WTC11 (cell line): Measurements from ENCODE around the gene LYZL4. TPM values are rescaled to one million over a fixed set of nuclear protein-coding genes. Genes with fewer than 3 reads are reported as not detected.

Source experiments
- ATAC-seq: fragments of 200-7000 bp; cut with Tn5 transposase; 2 replicates; pipeline ENCODE4 v1.10.0; 2021; ENCODE audit warnings: mild to moderate bottlenecking, moderate library complexity
- CTCF ChIA-PET: fragments of 300-600 bp; sonication (Branson Sonifier 250); formaldehyde crosslinking; loops from one replicate; lab custom pipeline; 2021; ENCODE audit warnings: antibody characterized with exemption; lab: Charles Lee
- POLR2A ChIA-PET: fragments of 350-600 bp; sonication (Branson Sonifier 250); formaldehyde crosslinking; loops from one replicate; lab custom pipeline; 2021; ENCODE audit warnings: antibody characterized with exemption; lab: Charles Lee
- DNase-seq: peaks from one replicate; pipeline ENCODE4 v3.0.0; 2021; ENCODE audit warnings: low spot score
- H3K27ac Mint-ChIP-seq: 2 replicates; pipeline ENCODE4 v1.8.0; 2021; ENCODE audit warnings: mixed read lengths
- H3K27me3 Mint-ChIP-seq: 2 replicates; pipeline ENCODE4 v1.8.0; 2021; ENCODE audit warnings: low read depth, mild to moderate bottlenecking, moderate library complexity, mixed read lengths
- H3K36me3 Mint-ChIP-seq: 2 replicates; pipeline ENCODE4 v1.8.0; 2021; ENCODE audit warnings: mixed read lengths
- H3K4me1 Mint-ChIP-seq: 2 replicates; pipeline ENCODE4 v1.8.0; 2022; ENCODE audit warnings: mixed read lengths
- H3K4me3 Mint-ChIP-seq: 2 replicates; pipeline ENCODE4 v1.8.0; 2021; ENCODE audit warnings: mild to moderate bottlenecking, moderate library complexity, mixed read lengths
- H3K9me3 Mint-ChIP-seq: 2 replicates; pipeline ENCODE4 v1.8.0; 2021; ENCODE audit warnings: mixed read lengths
- CREB1 ChIP-seq: sonication (generic); formaldehyde crosslinking; IDR thresholded peaks from 2 replicates; pipeline ENCODE4 v1.8.0; 2023; ENCODE audit warnings: mild to moderate bottlenecking, missing genetic modification reagents
- ELF4 ChIP-seq: sonication (generic); formaldehyde crosslinking; IDR thresholded peaks from 2 replicates; pipeline ENCODE4 v1.8.1; 2022; ENCODE audit warnings: low read depth, mild to moderate bottlenecking, moderate library complexity, missing genetic modification reagents
- EMX1 ChIP-seq: fragments of 250-450 bp; sonication (Bioruptor Pico); IDR thresholded peaks from 2 replicates; pipeline ENCODE4 v1.8.0; 2021; ENCODE audit warnings: mild to moderate bottlenecking
- FOXP1 ChIP-seq: sonication (generic); formaldehyde crosslinking; IDR thresholded peaks from 2 replicates; pipeline ENCODE4 v1.8.0; 2022; ENCODE audit warnings: missing genetic modification reagents, mild to moderate bottlenecking, moderate library complexity, borderline replicate concordance
- GABPB1 ChIP-seq: sonication (generic); formaldehyde crosslinking; IDR thresholded peaks from 2 replicates; pipeline ENCODE4 v1.8.1; 2023; ENCODE audit warnings: mild to moderate bottlenecking, missing genetic modification reagents
- GRHL2 ChIP-seq: fragments of 250-450 bp; sonication (Bioruptor Pico); IDR thresholded peaks from 2 replicates; pipeline ENCODE4 v1.8.0; 2022; ENCODE audit warnings: mild to moderate bottlenecking, moderate library complexity; ENCODE audit not compliant: insufficient replicate concordance, severe bottlenecking
- JUN ChIP-seq: sonication (generic); formaldehyde crosslinking; IDR thresholded peaks from 2 replicates; pipeline ENCODE4 v1.8.0; 2023; ENCODE audit warnings: mild to moderate bottlenecking, missing genetic modification reagents
- MXD4 ChIP-seq: fragments of 250-450 bp; sonication (Bioruptor Pico); IDR thresholded peaks from 2 replicates; pipeline ENCODE4 v1.8.0; 2021; ENCODE audit warnings: mild to moderate bottlenecking, moderate library complexity, borderline replicate concordance
- NFE2L1 ChIP-seq: sonication (generic); formaldehyde crosslinking; IDR thresholded peaks from 2 replicates; pipeline ENCODE4 v1.8.1; 2023; ENCODE audit warnings: missing genetic modification reagents
- NFYB ChIP-seq: sonication (generic); formaldehyde crosslinking; conservative IDR thresholded peaks from 2 replicates; pipeline ENCODE4 v1.8.0; 2022; ENCODE audit warnings: low read depth, missing genetic modification reagents
- NR3C1 ChIP-seq: sonication (generic); formaldehyde crosslinking; conservative IDR thresholded peaks from 2 replicates; pipeline ENCODE4 v1.8.1; 2023; ENCODE audit warnings: low read depth, mild to moderate bottlenecking, missing genetic modification reagents
- OVOL2 ChIP-seq: fragments of 250-450 bp; sonication (Bioruptor Pico); IDR thresholded peaks from 2 replicates; pipeline ENCODE4 v1.9.0; 2021; ENCODE audit warnings: mild to moderate bottlenecking, borderline replicate concordance
- SMAD3 ChIP-seq: sonication (generic); formaldehyde crosslinking; IDR thresholded peaks from 2 replicates; pipeline ENCODE4 v1.8.0; 2022; ENCODE audit warnings: missing genetic modification reagents, mild to moderate bottlenecking, borderline replicate concordance
- SOX15 ChIP-seq: fragments of 250-450 bp; sonication (Bioruptor Pico); IDR thresholded peaks from 2 replicates; pipeline ENCODE4 v1.9.0; 2021; ENCODE audit warnings: mild to moderate bottlenecking
- ZNF263 ChIP-seq: sonication (generic); formaldehyde crosslinking; IDR thresholded peaks from 2 replicates; pipeline ENCODE4 v1.8.1; 2022; ENCODE audit warnings: low read depth, mild to moderate bottlenecking, moderate library complexity, missing genetic modification reagents
- ZNF317 ChIP-seq: sonication (generic); formaldehyde crosslinking; IDR thresholded peaks from 2 replicates; pipeline ENCODE4 v1.8.1; 2023; ENCODE audit warnings: low read depth, mild to moderate bottlenecking, moderate library complexity, missing genetic modification reagents, borderline replicate concordance
- ZNF671 ChIP-seq: fragments of 250-450 bp; sonication (Bioruptor Pico); IDR thresholded peaks from 2 replicates; pipeline ENCODE4 v1.8.0; 2021; ENCODE audit warnings: mild to moderate bottlenecking
- total RNA-seq: library from RNA; stranded (reverse); gene quantifications from 3 replicates; pipeline ENCODE4 v1.2.3, GENCODE V29; 2021
- TF ChIP-seq, protein P1 (sequence below): sonication (generic); formaldehyde crosslinking; IDR thresholded peaks from 2 replicates; pipeline ENCODE4 v1.8.1; 2022; ENCODE audit warnings: missing genetic modification reagents, borderline replicate concordance
- TF ChIP-seq, protein P2 (sequence below): sonication (generic); formaldehyde crosslinking; IDR thresholded peaks from 2 replicates; pipeline ENCODE4 v1.8.1; 2022; ENCODE audit warnings: low read depth, mild to moderate bottlenecking, moderate library complexity, missing genetic modification reagents, borderline replicate concordance
- TF ChIP-seq, protein P3 (sequence below): sonication (generic); formaldehyde crosslinking; IDR thresholded peaks from 2 replicates; pipeline ENCODE4 v1.8.0; 2022; ENCODE audit warnings: mild to moderate bottlenecking, missing genetic modification reagents
- TF ChIP-seq, protein P4 (sequence below): fragments of 250-450 bp; sonication (Bioruptor Pico); IDR thresholded peaks from 2 replicates; pipeline ENCODE4 v1.9.0; 2021; ENCODE audit warnings: mild to moderate bottlenecking

The LYZL4 gene
- total RNA-seq, 1 experiment from 2014 or later: not detected

DNA sequence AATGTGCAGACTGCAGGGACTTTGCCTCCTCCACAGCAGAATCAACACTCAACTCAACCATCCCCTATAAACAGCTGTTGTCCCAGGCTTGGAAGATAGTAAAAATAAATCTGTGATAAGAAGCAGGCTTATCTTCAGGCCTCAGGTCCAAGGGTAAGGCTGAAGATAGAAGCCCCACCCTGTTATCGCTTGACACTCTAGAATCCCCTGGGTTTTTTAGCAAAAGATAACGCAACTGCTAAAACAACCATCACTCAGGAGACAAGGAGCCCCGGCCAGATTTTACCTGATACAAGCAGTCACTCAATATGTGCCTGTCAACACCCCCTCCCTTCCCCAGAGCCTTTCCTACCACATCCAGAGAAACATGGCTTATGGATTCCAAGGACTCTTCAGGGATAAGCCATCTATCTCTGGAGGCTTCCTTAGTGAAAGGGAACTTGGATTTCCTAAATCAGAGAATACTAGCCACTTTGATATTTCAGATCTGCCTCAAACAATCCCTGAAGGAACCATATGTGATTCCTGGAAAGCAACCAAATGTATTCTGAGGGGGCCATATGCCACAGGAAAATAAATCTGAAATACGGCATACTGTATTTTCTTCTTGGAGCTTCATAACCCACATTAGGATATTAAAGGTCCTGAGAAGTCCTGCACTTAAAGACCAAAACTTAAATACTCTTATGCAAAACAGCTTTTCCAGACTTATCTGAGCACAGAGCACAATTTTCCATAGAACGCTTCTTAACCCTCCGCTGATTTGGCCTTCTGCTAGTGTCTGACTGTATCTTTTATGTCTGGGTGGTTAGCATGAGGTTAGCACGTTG, 60.4 kb downstream of the LYZL4 start (continued):
- TF ChIP-seq, protein P1, sequence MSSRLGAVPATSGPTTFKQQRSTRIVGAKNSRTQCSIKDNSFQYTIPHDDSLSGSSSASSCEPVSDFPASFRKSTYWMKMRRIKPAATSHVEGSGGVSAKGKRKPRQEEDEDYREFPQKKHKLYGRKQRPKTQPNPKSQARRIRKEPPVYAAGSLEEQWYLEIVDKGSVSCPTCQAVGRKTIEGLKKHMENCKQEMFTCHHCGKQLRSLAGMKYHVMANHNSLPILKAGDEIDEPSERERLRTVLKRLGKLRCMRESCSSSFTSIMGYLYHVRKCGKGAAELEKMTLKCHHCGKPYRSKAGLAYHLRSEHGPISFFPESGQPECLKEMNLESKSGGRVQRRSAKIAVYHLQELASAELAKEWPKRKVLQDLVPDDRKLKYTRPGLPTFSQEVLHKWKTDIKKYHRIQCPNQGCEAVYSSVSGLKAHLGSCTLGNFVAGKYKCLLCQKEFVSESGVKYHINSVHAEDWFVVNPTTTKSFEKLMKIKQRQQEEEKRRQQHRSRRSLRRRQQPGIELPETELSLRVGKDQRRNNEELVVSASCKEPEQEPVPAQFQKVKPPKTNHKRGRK (CRISPR knock-in tag): no peak
- TF ChIP-seq FOXP1 (CRISPR knock-in tag) (no peak), ELF4 (CRISPR knock-in tag) (no peak), SMAD3 (CRISPR knock-in tag) (no peak)

DNA sequence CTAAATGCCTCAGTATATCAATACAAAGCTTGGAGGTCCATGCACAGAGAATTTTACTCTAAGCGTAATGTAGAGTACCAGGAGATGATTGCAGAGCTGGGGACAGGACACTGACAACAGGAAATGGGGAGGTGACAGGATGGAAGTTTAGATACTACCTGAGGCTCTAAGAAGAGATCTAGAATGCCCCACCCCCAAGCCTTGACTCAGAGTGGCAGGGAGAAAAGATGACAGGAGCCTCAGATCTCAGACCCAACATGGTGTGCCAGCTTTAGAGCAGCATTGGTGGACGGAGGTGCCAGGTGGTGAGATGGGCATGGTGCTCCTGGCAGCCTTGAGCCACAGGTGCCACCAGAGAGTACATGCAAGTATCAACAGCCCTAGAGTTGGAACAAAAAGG, 62.5 kb downstream of the LYZL4 start:
- Mint-ChIP-seq H3K27ac (no peak overlapping the region), H3K9me3 (peaks cover 8% of the 10 kb centered on the region; the same call in 1 of the 2 replicates), H3K4me3 (no peak overlapping the region), H3K36me3 (no peaks in the 10 kb centered on the region), H3K27me3 (no peaks in the 10 kb centered on the region; the same call in 1 of the 2 replicates), H3K4me1 (no peaks in the 10 kb centered on the region)
- CTCF ChIA-PET: no interaction called here
- TF ChIP-seq, protein P2, sequence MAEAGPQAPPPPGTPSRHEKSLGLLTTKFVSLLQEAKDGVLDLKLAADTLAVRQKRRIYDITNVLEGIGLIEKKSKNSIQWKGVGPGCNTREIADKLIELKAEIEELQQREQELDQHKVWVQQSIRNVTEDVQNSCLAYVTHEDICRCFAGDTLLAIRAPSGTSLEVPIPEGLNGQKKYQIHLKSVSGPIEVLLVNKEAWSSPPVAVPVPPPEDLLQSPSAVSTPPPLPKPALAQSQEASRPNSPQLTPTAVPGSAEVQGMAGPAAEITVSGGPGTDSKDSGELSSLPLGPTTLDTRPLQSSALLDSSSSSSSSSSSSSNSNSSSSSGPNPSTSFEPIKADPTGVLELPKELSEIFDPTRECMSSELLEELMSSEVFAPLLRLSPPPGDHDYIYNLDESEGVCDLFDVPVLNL (CRISPR knock-in tag): no peak
- TF ChIP-seq, protein P3, sequence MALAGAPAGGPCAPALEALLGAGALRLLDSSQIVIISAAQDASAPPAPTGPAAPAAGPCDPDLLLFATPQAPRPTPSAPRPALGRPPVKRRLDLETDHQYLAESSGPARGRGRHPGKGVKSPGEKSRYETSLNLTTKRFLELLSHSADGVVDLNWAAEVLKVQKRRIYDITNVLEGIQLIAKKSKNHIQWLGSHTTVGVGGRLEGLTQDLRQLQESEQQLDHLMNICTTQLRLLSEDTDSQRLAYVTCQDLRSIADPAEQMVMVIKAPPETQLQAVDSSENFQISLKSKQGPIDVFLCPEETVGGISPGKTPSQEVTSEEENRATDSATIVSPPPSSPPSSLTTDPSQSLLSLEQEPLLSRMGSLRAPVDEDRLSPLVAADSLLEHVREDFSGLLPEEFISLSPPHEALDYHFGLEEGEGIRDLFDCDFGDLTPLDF (CRISPR knock-in tag): no peak
- TF ChIP-seq GRHL2 (CRISPR knock-in tag) (no peak), NFYB (CRISPR knock-in tag) (no peak), ZNF671 (no peak), JUN (CRISPR knock-in tag) (no peak), SOX15 (no peak), GABPB1 (no peak), EMX1 (CRISPR knock-in tag) (no peak), NR3C1 (CRISPR knock-in tag) (no peak), ZNF263 (CRISPR knock-in tag) (no peak), NFE2L1 (no peak), CREB1 (no peak), ZNF317 (CRISPR knock-in tag) (no peak), MXD4 (CRISPR knock-in tag) (no peak), OVOL2 (CRISPR knock-in tag) (no peak)
- TF ChIP-seq, protein P4, sequence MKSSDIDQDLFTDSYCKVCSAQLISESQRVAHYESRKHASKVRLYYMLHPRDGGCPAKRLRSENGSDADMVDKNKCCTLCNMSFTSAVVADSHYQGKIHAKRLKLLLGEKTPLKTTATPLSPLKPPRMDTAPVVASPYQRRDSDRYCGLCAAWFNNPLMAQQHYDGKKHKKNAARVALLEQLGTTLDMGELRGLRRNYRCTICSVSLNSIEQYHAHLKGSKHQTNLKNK (CRISPR knock-in tag): no peak
- TF ChIP-seq, protein P1 (CRISPR knock-in tag): no peak
- ATAC-seq (no peak), DNase-seq (no peak)
- POLR2A ChIA-PET: no interaction called here

Other genes with a start within 250 kb of the LYZL4 start
- gene CCK, start 144.4 kb downstream of the LYZL4 start, total RNA-seq: 0.50 to 1.1 TPM (median 0.94 TPM) in 3 replicates
- 7.1 to 9.4 TPM (median 7.2 TPM) in 3 replicates for gene VIPR1, start 92.0 kb upstream of the LYZL4 start, total RNA-seq
- gene SEC22C, start 171.4 kb upstream of the LYZL4 start, total RNA-seq: 35.2 to 37.0 TPM (median 37.0 TPM) in 3 replicates
- gene SS18L2, start 180.2 kb upstream of the LYZL4 start, total RNA-seq: 52.9 to 65.0 TPM (median 62.6 TPM) in 3 replicates
- 76.4 to 89.3 TPM (median 82.3 TPM) in 3 replicates for gene NKTR, start 190.1 kb upstream of the LYZL4 start, total RNA-seq
- gene ZBTB47, start 243.1 kb upstream of the LYZL4 start, total RNA-seq: 5.2 to 5.9 TPM (median 5.6 TPM) in 3 replicates